CD4-positive, alpha-beta T cell treated with Interleukin-2 at 100 ng/mL for 4 hours (primary cell): ENCODE results near the gene BTBD9.

Experiments
- DNase-seq: peaks from one replicate; pipeline ENCODE4 v3.0.0-alpha.2; 2020; ENCODE audit warnings: low spot score

BTBD9 gene

GRCh38 chr6:38236631-38237030 is 403.1 kb downstream of the BTBD9 start:
- no peak for DNase-seq

- no peak for DNase-seq
These were observed 404.6 kb downstream of the BTBD9 start for GRCh38 chr6:38234934-38235682.

- DNase-seq: no peak
These were observed 405.6 kb downstream of the BTBD9 start for GRCh38 chr6:38234141-38234540.

GRCh38 chr6:38233161-38233791 is 406.5 kb downstream of the BTBD9 start:
- no peak for DNase-seq

GRCh38 chr6:38225766-38226165 is 414.0 kb downstream of the BTBD9 start:
- no peak for DNase-seq

GRCh38 chr6:38221251-38221650 is 418.5 kb downstream of the BTBD9 start:
- no peak for DNase-seq

GRCh38 chr6:38220069-38220723 is 419.5 kb downstream of the BTBD9 start:
- DNase-seq: no peak

GRCh38 chr6:38218235-38218634 is 421.5 kb downstream of the BTBD9 start:
- no peak for DNase-seq

- no peak for DNase-seq
These were observed 423.3 kb downstream of the BTBD9 start for GRCh38 chr6:38216451-38216850.

- no peak for DNase-seq
These were observed 423.9 kb downstream of the BTBD9 start for GRCh38 chr6:38215651-38216311.

- no peak for DNase-seq
These were observed 424.5 kb downstream of the BTBD9 start for GRCh38 chr6:38215225-38215624.

- DNase-seq: no peak
These were observed 425.6 kb downstream of the BTBD9 start for GRCh38 chr6:38214159-38214558.

- no peak for DNase-seq
These were observed 426.5 kb downstream of the BTBD9 start for GRCh38 chr6:38213251-38213658.

GRCh38 chr6:38212579-38212978 is 427.1 kb downstream of the BTBD9 start:
- no peak for DNase-seq

GRCh38 chr6:38212116-38212515 is 427.6 kb downstream of the BTBD9 start:
- DNase-seq: no peak

GRCh38 chr6:38209371-38210260 is 430.1 kb downstream of the BTBD9 start:
- DNase-seq: no peak

GRCh38 chr6:38208028-38208427 is 431.7 kb downstream of the BTBD9 start:
- no peak for DNase-seq

GRCh38 chr6:38207375-38207774 is 432.4 kb downstream of the BTBD9 start:
- DNase-seq: no peak

- DNase-seq: no peak
These were observed 441.5 kb downstream of the BTBD9 start for GRCh38 chr6:38198219-38198618.

GRCh38 chr6:38195113-38195635 is 444.6 kb downstream of the BTBD9 start:
- DNase-seq: no peak

GRCh38 chr6:38194589-38194988 is 445.1 kb downstream of the BTBD9 start:
- no peak for DNase-seq

- DNase-seq: no peak
These were observed 445.5 kb downstream of the BTBD9 start for GRCh38 chr6:38194282-38194572.
